CD14-positive monocyte (primary cell): ENCODE data around the gene LRRK1. TPM values are rescaled to one million over a fixed set of nuclear protein-coding genes. Genes with fewer than 3 reads are reported as not detected.
A peak's percentile ranks its signal among the peaks of the same experiment; 100 is the strongest.

ENCODE experiments used
- DNase-seq, 3 donors: peaks; one replicate each; pipeline ENCODE4 v3.0.0-alpha.2; 2011 to 2022
- H2AFZ ChIP-seq: 2 replicates; pipeline ENCODE4 v1.6.0; 2012; ENCODE audit warnings: mild to moderate bottlenecking, low read depth, low read length, inconsistent platforms; ENCODE audit not compliant: insufficient read depth, poor library complexity, severe bottlenecking
- H3K27ac ChIP-seq, 2 donors: 1 replicate in 1 of 2; 2 replicates in 1 of 2; pipeline ENCODE4 v1.5.1; 2012 to 2013; ENCODE audit warnings: low read length in 2 of 2, control low read depth in 1 of 2, inconsistent platforms in 1 of 2, low read depth in 1 of 2, mild to moderate bottlenecking in 1 of 2
- H3K27me3 ChIP-seq, 2 donors: one replicate each; pipeline versions ENCODE4 v1.6.0 to v1.6.1; 2011 to 2013; ENCODE audit warnings: low read length in 2 of 2; ENCODE audit not compliant: control insufficient read depth in 2 of 2, insufficient read depth in 2 of 2
- H3K36me3 ChIP-seq, 2 donors: replicated peaks in 1 of 2; 1 replicate in 1 of 2; 2 replicates in 1 of 2; pipeline versions ENCODE4 v1.5.1 to v1.6.1; 2012 to 2013; ENCODE audit warnings: low read length in 2 of 2, control low read depth in 1 of 2, inconsistent platforms in 1 of 2, mild to moderate bottlenecking in 1 of 2; ENCODE audit not compliant: insufficient read depth in 2 of 2, control insufficient read depth in 1 of 2
- H3K4me1 ChIP-seq, 2 donors: 1 replicate in 1 of 2; 2 replicates in 1 of 2; pipeline versions ENCODE4 v1.5.1 to v1.6.1; 2012 to 2013; ENCODE audit warnings: low read length in 2 of 2, control low read depth in 1 of 2, inconsistent platforms in 1 of 2, mild to moderate bottlenecking in 1 of 2, moderate library complexity in 1 of 2; ENCODE audit not compliant: insufficient read depth in 2 of 2, control insufficient read depth in 1 of 2
- H3K4me2 ChIP-seq: replicated peaks from 2 replicates; pipeline ENCODE3; 2012; ENCODE audit warnings: low read length, moderate library complexity, mild to moderate bottlenecking; ENCODE audit not compliant: poor library complexity, severe bottlenecking; ENCODE audit errors: extremely low read depth
- H3K4me3 ChIP-seq, 3 experiments: fragments of 200-600 bp in 1 of 3; sonication (generic) in 1 of 3; replicated peaks in 1 of 3; 1 replicate in 2 of 3; 2 replicates in 1 of 3; pipeline ENCODE4 v1.5.1; 2011 to 2013; ENCODE audit warnings: low read length in 3 of 3, mild to moderate bottlenecking in 3 of 3, control low read depth in 2 of 3, low read depth in 2 of 3, inconsistent platforms in 1 of 3, moderate library complexity in 1 of 3
- H3K79me2 ChIP-seq: 2 replicates; pipeline ENCODE4 v1.6.0; 2012; ENCODE audit warnings: mild to moderate bottlenecking, control low read depth, inconsistent platforms, low read length, moderate library complexity; ENCODE audit not compliant: insufficient read depth
- H3K9ac ChIP-seq: 2 replicates; pipeline ENCODE4 v1.6.0; 2017; ENCODE audit warnings: low read length, mild to moderate bottlenecking; ENCODE audit not compliant: insufficient read depth, poor library complexity, severe bottlenecking
- H3K9me3 ChIP-seq, 2 donors: replicated peaks in 1 of 2; 1 replicate in 1 of 2; 2 replicates in 1 of 2; pipeline versions ENCODE4 v1.5.1 to v1.6.1; 2012 to 2013; ENCODE audit warnings: low read length in 2 of 2, control low read depth in 1 of 2; ENCODE audit not compliant: control insufficient read depth in 1 of 2, insufficient read depth in 1 of 2
- H4K20me1 ChIP-seq: 2 replicates; pipeline ENCODE4 v1.6.0; 2012; ENCODE audit warnings: mild to moderate bottlenecking, low read length, control low read depth, moderate library complexity; ENCODE audit not compliant: insufficient read depth
- H3K27ac Mint-ChIP-seq, 7 donors: one replicate each; pipeline ENCODE4 v1.8.0; 2020; ENCODE audit warnings: mild to moderate bottlenecking in 7 of 7, mixed read lengths in 7 of 7, moderate library complexity in 6 of 7, inconsistent platforms in 2 of 7
- H3K27me3 Mint-ChIP-seq, 3 donors: one replicate each; pipeline ENCODE4 v1.8.0; 2021 to 2022; ENCODE audit warnings: low read depth in 3 of 3, mild to moderate bottlenecking in 3 of 3, mixed read lengths in 3 of 3, moderate library complexity in 3 of 3, inconsistent platforms in 1 of 3
- H3K36me3 Mint-ChIP-seq, 2 donors: one replicate each; pipeline ENCODE4 v1.8.0; 2020; ENCODE audit warnings: mixed read lengths in 2 of 2, inconsistent platforms in 1 of 2, mild to moderate bottlenecking in 1 of 2
- H3K4me1 Mint-ChIP-seq: one replicate; pipeline ENCODE4 v1.8.0; 2020; ENCODE audit warnings: mild to moderate bottlenecking, mixed read lengths
- H3K4me3 Mint-ChIP-seq, 2 donors: one replicate each; pipeline ENCODE4 v1.8.0; 2020; ENCODE audit warnings: mild to moderate bottlenecking in 2 of 2, mixed read lengths in 2 of 2, moderate library complexity in 1 of 2
- H3K9me3 Mint-ChIP-seq, 7 donors: one replicate each; pipeline ENCODE4 v1.8.0; 2020 to 2022; ENCODE audit warnings: mixed read lengths in 7 of 7, mild to moderate bottlenecking in 6 of 7, moderate library complexity in 6 of 7, inconsistent platforms in 2 of 7
- CTCF ChIP-seq: fragments of 200-600 bp; IDR thresholded peaks from one replicate; pipeline ENCODE4 v1.8.0; 2022; ENCODE audit warnings: antibody characterized with exemption, mild to moderate bottlenecking
- WGBS: methylation state at CpG from one replicate; pipeline ENCODE4 v1.1.5; 2013; ENCODE audit warnings: missing lambda C conversion rate; ENCODE audit not compliant: insufficient coverage; 5-methylcytosine and 5-hydroxymethylcytosine counted together
- intact Hi-C, 2 donors: fragments of 100-400 bp; cut with micrococcal nuclease; formaldehyde crosslinking; loops; one replicate each; pipeline versions ENCODE4 v1.15.0 to v1.15.1; 2023
- polyA plus RNA-seq, 3 donors: library from polyadenylated mRNA; depleted of rRNA in 1 of 3; unstranded in 2 of 3; stranded (reverse) in 1 of 3; fragments of 300-500 nt in 2 of 3; fragments of >200 nt in 1 of 3; fragmentation: Illumina TruSeq in 2 of 3; gene quantifications; 1 replicate in 2 of 3; 2 replicates in 1 of 3; pipeline ENCODE4 v1.2.3, GENCODE V29; 2012 to 2021

The LRRK1 gene
- polyA plus RNA-seq, 3 donors = 1.7 to 18.9 (median 5.4) TPM

DNA sequence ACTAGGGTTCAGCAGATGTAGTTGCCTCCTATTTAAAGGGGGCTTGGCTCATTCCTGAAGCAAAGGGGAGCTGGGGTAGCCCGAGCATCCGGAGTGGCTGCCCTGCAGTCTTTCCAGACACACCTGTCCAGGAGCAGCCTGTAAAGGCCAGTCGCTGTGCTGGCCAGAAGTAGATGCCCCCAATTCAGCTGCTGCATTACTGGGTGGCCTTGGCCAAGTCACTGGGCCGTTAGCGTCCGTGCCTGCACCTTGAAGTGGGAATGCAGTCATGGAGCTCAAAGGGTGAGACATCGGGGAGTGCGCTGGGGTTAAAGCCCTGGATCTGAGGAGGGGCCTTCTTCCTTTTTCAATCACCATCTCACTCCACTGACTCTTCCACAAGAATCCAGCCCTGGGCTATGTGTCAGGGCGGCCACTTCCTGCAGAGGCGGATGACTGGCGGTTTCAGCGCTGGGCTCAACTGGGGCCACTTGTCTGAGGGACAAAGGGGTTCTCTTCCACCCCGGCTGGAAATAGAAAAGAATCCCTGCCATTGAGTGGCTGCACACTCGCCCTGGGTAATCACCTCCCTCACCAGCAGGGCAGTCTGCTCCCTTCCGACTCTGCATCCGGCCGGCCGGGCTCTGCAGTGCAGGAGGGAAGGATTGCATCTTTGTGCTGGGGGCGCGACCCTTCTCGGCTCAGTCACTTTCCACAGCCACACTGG, 27.7 kb upstream of the LRRK1 start:
- no peak for DNase-seq
- H3K27me3 ChIP-seq = peaks cover 24 to 59% of the 10 kb centered on the region in 2 donors
- no peaks in the 10 kb centered on the region for H3K4me1 ChIP-seq
- H3K4me3 Mint-ChIP-seq = peak overlapping the region in 1 of 2 donors; percentile 59
- H3K27me3 Mint-ChIP-seq = peaks cover 47 to 81% (median 60%) of the 10 kb centered on the region in 3 donors
- H3K27ac ChIP-seq = no peak overlapping the region
- no peak overlapping the region for H2AFZ ChIP-seq
- H3K79me2 ChIP-seq = no peaks in the 10 kb centered on the region
- intact Hi-C loops = no loop called here
- no peak overlapping the region for H3K27ac Mint-ChIP-seq
- 45% methylated on average over 13 of the region's 21 CpGs for WGBS
- H3K36me3 Mint-ChIP-seq = no peaks in the 10 kb centered on the region
- no peaks in the 10 kb centered on the region for H3K9me3 ChIP-seq
- H3K36me3 ChIP-seq = no peaks in the 10 kb centered on the region
- no peak overlapping the region for H3K9ac ChIP-seq
- H4K20me1 ChIP-seq = no peaks in the 10 kb centered on the region
- peaks cover 4% of the 10 kb centered on the region for H3K4me1 Mint-ChIP-seq
- no peak for TF ChIP-seq CTCF
- H3K9me3 Mint-ChIP-seq = peaks cover 0 to 1% (median 0%) of the 10 kb centered on the region in 7 donors
- no peak overlapping the region for H3K4me2 ChIP-seq
- H3K4me3 ChIP-seq = no peak overlapping the region

GRCh38 chr15:100892013-100892355, 27.2 kb upstream of the LRRK1 start:
- TF ChIP-seq CTCF = no peak
- intact Hi-C loops = no loop called here
- no peak overlapping the region for H3K4me3 ChIP-seq
- Mint-ChIP-seq H3K4me1 (peaks cover 4% of the 10 kb centered on the region), H3K36me3 (no peaks in the 10 kb centered on the region), H3K4me3 (peak overlapping the region in 1 of 2 donors; percentile 59), H3K27ac (no peak overlapping the region), H3K9me3 (peaks cover 0 to 1% (median 0%) of the 10 kb centered on the region in 7 donors), H3K27me3 (peaks cover 45 to 76% (median 57%) of the 10 kb centered on the region in 3 donors)
- no peaks in the 10 kb centered on the region for H3K9me3 ChIP-seq
- H3K9ac ChIP-seq = no peak overlapping the region
- H3K4me1 ChIP-seq = no peaks in the 10 kb centered on the region
- no peak overlapping the region for H3K4me2 ChIP-seq
- no peak overlapping the region for H2AFZ ChIP-seq
- 50% methylated on average over 5 of the region's 6 CpGs for WGBS
- H3K79me2 ChIP-seq = no peaks in the 10 kb centered on the region
- H3K27me3 ChIP-seq = peaks cover 24 to 59% of the 10 kb centered on the region in 2 donors
- H3K36me3 ChIP-seq = no peaks in the 10 kb centered on the region
- no peaks in the 10 kb centered on the region for H4K20me1 ChIP-seq
- no peak for DNase-seq
- no peak overlapping the region for H3K27ac ChIP-seq
